GM23248 (cell line): ENCODE results near the gene PCSK5. TPM values are rescaled to one million over a fixed set of nuclear protein-coding genes. Genes with fewer than 3 reads are reported as not detected.

Experiments used
- DNase-seq: peaks from one replicate; pipeline ENCODE4 v3.0.0-alpha.2; 2015
- H2AFZ ChIP-seq: fragments of 200-600 bp; sonication (generic); 2 replicates; pipeline ENCODE4 v1.6.1; 2016; ENCODE audit warnings: antibody characterized with exemption
- H3F3A ChIP-seq: fragments of 200-600 bp; sonication (generic); 2 replicates; pipeline ENCODE4 v1.6.1; 2016; ENCODE audit warnings: mild to moderate bottlenecking, antibody characterized with exemption, mixed run types; ENCODE audit not compliant: insufficient read depth
- H3K27ac ChIP-seq: fragments of 200-600 bp; sonication (generic); 2 replicates; pipeline ENCODE4 v1.5.1; 2016; ENCODE audit warnings: mild to moderate bottlenecking
- H3K27me3 ChIP-seq: fragments of 200-600 bp; sonication (generic); replicated peaks from 2 replicates; pipeline ENCODE4 v1.6.1; 2016; ENCODE audit warnings: mild to moderate bottlenecking; ENCODE audit not compliant: insufficient read depth
- H3K36me3 ChIP-seq: fragments of 200-600 bp; sonication (generic); 2 replicates; pipeline ENCODE4 v1.6.1; 2016; ENCODE audit warnings: low read depth, mild to moderate bottlenecking
- H3K4me1 ChIP-seq: fragments of 200-600 bp; sonication (generic); 2 replicates; pipeline ENCODE4 v1.6.1; 2016; ENCODE audit warnings: mild to moderate bottlenecking; ENCODE audit not compliant: insufficient read depth
- H3K4me2 ChIP-seq: fragments of 200-600 bp; sonication (generic); one replicate; pipeline ENCODE4 v1.6.1; 2016; ENCODE audit warnings: mild to moderate bottlenecking; ENCODE audit not compliant: unreplicated experiment
- H3K4me3 ChIP-seq: fragments of 200-600 bp; sonication (generic); 2 replicates; pipeline ENCODE4 v1.5.1; 2016; ENCODE audit warnings: mild to moderate bottlenecking
- H3K79me2 ChIP-seq: fragments of 200-600 bp; sonication (generic); 2 replicates; pipeline ENCODE4 v1.6.1; 2016; ENCODE audit warnings: mild to moderate bottlenecking; ENCODE audit not compliant: insufficient read depth
- H3K9ac ChIP-seq: fragments of 200-600 bp; sonication (generic); 2 replicates; pipeline ENCODE4 v1.6.1; 2016; ENCODE audit warnings: mild to moderate bottlenecking
- H3K9me2 ChIP-seq: fragments of 200-600 bp; sonication (generic); 2 replicates; pipeline ENCODE4 v1.6.1; 2016; ENCODE audit warnings: mixed run types, mild to moderate bottlenecking, moderate library complexity; ENCODE audit not compliant: insufficient read depth
- H3K9me3 ChIP-seq: fragments of 200-600 bp; sonication (generic); one replicate; pipeline ENCODE4 v1.6.1; 2017; ENCODE audit warnings: low read depth
- H4K20me1 ChIP-seq: fragments of 200-600 bp; sonication (generic); 2 replicates; pipeline ENCODE4 v1.6.0; 2016; ENCODE audit not compliant: insufficient read depth
- EZH2 ChIP-seq: fragments of 200-600 bp; sonication (generic); IDR thresholded peaks from 2 replicates; pipeline ENCODE4 v1.6.1; 2018; ENCODE audit warnings: antibody characterized with exemption, mild to moderate bottlenecking; ENCODE audit not compliant: insufficient read depth, poor library complexity, severe bottlenecking
- EZH2phosphoT487 ChIP-seq: fragments of 200-600 bp; sonication (generic); IDR thresholded peaks from 2 replicates; pipeline ENCODE4 v1.6.1; 2018; ENCODE audit warnings: antibody characterized with exemption, moderate library complexity, mild to moderate bottlenecking, low read depth; ENCODE audit not compliant: insufficient read depth
- WGBS, 2 experiments: methylation state at CpG; one replicate each; pipeline ENCODE4 v1.1.6; 2015 to 2017; ENCODE audit warnings: low lambda C conversion rate in 2 of 2, low coverage in 1 of 2; ENCODE audit errors: missing lambda C conversion rate in 2 of 2; 5-methylcytosine and 5-hydroxymethylcytosine counted together
- in situ Hi-C: fragments of 300-500 bp; cut with MboI; formaldehyde crosslinking; loops from 2 replicates; pipeline ENCODE4 v1.15.0; 2020
- polyA plus RNA-seq: library from polyadenylated mRNA; unstranded; fragments of >200 nt; fragmentation: Nextera tagmentation; extraction: Ambion mirVana; gene quantifications from 2 replicates; pipeline ENCODE4 v1.2.1, GENCODE V29; 2016
- total RNA-seq: library from RNA; depleted of rRNA; stranded (reverse); fragments of >200 nt; shearing (Covaris generic); gene quantifications from 2 replicates; pipeline ENCODE4 v1.2.3, GENCODE V29; 2014

Gene PCSK5
- total and polyA plus RNA-seq, 2 experiments from 2014 or later = 2.3 to 3.9 TPM

DNA sequence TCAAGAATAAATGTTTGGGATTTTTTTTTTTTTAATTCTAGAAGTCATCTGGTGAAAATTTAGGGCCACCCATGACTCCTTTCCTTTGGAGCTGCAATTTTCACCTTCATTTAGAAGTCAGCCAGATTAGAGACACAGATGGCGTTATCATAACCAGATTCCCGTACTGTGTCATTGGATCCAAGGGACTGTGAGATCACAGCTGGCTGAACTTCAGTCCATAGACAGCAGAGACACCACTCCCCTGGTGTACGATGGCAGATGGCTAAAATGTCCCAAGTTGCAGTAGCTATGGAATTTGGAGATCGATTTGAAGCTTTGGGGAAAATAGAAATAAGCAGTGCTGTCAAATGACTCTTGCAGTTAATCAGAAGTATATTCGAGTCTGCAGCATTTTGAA lies 287.5 kb downstream of the PCSK5 start:
- no peak overlapping the region for H3K27ac ChIP-seq
- no peak overlapping the region for H3K9ac ChIP-seq
- in situ Hi-C loops = no loop called here
- H3K4me3 ChIP-seq = no peak overlapping the region
- H4K20me1 ChIP-seq = no peaks in the 10 kb centered on the region
- DNase-seq = no peak
- no peak overlapping the region for H3K4me2 ChIP-seq
- no peaks in the 10 kb centered on the region for H3K36me3 ChIP-seq
- H3K4me1 ChIP-seq = peaks cover 12% of the 10 kb centered on the region
- 45 to 47% methylated on average over 5 of the region's 5 CpGs for WGBS, 2 experiments
- no peaks in the 10 kb centered on the region for H3K9me2 ChIP-seq
- H2AFZ ChIP-seq = no peak overlapping the region
- no peaks in the 10 kb centered on the region; the same call in 1 of the 2 replicates for H3K27me3 ChIP-seq
- no peaks in the 10 kb centered on the region for H3K79me2 ChIP-seq
- TF ChIP-seq EZH2 = no peak
- no peak for TF ChIP-seq EZH2phosphoT487
- no peaks in the 10 kb centered on the region for H3K9me3 ChIP-seq
- H3F3A ChIP-seq = no peaks in the 10 kb centered on the region; the same call in 1 of the 2 replicates

DNA sequence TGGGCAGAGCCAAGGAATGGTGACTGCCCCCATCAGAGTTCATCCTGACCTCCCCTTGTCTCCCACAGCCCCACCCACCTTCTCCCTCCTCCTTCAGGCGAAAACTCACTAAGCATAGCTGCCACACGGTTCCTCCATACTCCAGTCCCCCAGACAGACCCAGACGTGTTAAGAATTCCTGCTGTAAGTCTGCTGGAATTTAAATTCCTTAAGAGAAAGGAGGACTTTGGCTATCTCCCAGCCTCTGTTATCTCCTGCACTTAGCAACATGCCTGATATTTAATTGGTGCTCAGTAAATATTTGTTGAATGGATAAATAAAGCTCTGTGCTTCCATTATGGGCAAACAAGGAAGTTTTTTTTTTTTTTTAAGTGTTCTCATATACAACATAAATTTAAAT lies 290.1 kb downstream of the PCSK5 start:
- Histone ChIP-seq H2AFZ (no peak overlapping the region), H3K9ac (no peak overlapping the region), H3K27ac (no peak overlapping the region; the same call in 1 of the 2 replicates), H4K20me1 (no peaks in the 10 kb centered on the region), H3K4me3 (no peak overlapping the region), H3K4me1 (peaks cover 12% of the 10 kb centered on the region), H3F3A (no peaks in the 10 kb centered on the region; the same call in 1 of the 2 replicates), H3K9me2 (no peaks in the 10 kb centered on the region), H3K36me3 (no peaks in the 10 kb centered on the region), H3K27me3 (no peaks in the 10 kb centered on the region), H3K9me3 (no peaks in the 10 kb centered on the region), H3K4me2 (no peak overlapping the region), H3K79me2 (no peaks in the 10 kb centered on the region)
- in situ Hi-C loops = no loop called here
- WGBS, 2 experiments = 61 to 67% methylated on average over 3 of the region's 3 CpGs
- DNase-seq = peak; percentile 39
- no peak for TF ChIP-seq EZH2phosphoT487
- TF ChIP-seq EZH2 = no peak

DNA sequence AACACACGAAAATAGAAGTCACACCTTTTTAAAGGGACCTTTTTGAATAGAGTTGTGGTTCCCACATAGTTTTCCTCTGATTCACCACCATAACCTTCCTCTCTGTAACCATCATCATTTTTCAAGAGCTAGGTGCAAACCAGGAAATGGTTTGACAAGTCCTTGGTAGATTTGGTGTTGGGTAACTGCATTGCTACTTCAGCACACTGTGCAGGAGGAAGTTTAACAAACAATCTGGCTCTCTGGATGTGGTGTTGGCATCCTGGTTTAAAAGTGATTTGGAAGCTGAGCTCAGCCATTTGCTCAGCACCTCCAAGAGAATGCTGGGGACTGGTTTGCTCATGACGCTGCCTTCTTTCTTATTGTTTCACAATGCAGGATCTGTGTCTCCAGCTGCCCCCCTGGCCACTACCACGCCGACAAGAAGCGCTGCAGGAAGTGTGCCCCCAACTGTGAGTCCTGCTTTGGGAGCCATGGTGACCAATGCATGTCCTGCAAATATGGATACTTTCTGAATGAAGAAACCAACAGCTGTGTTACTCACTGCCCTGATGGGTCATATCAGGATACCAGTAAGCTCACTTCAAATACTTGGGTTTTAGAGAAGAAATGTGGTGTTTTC lies 290.7 kb downstream of the PCSK5 start:
- H3K79me2 ChIP-seq = no peaks in the 10 kb centered on the region
- no peak overlapping the region for H3K4me3 ChIP-seq
- no peaks in the 10 kb centered on the region; the same call in 1 of the 2 replicates for H3F3A ChIP-seq
- 84 to 86% methylated on average over 5 of the region's 5 CpGs for WGBS, 2 experiments
- peak; percentile 68 for DNase-seq
- TF ChIP-seq EZH2phosphoT487 (no peak), EZH2 (no peak)
- no peak overlapping the region for H2AFZ ChIP-seq
- H3K27me3 ChIP-seq = no peaks in the 10 kb centered on the region
- H4K20me1 ChIP-seq = no peaks in the 10 kb centered on the region
- no peaks in the 10 kb centered on the region for H3K9me3 ChIP-seq
- in situ Hi-C loops = no loop called here
- H3K9ac ChIP-seq = no peak overlapping the region
- H3K27ac ChIP-seq = peak overlapping the region; percentile 54
- H3K4me2 ChIP-seq = no peak overlapping the region
- peaks cover 12% of the 10 kb centered on the region for H3K4me1 ChIP-seq
- H3K9me2 ChIP-seq = no peaks in the 10 kb centered on the region
- H3K36me3 ChIP-seq = no peaks in the 10 kb centered on the region

GRCh38 chr9:76181781-76182180 lies 291.3 kb downstream of the PCSK5 start:
- Histone ChIP-seq H3K27me3 (no peaks in the 10 kb centered on the region), H3K4me3 (no peak overlapping the region), H3F3A (no peaks in the 10 kb centered on the region; the same call in 1 of the 2 replicates), H3K36me3 (no peaks in the 10 kb centered on the region), H3K4me2 (no peak overlapping the region), H3K9ac (no peak overlapping the region), H3K9me2 (no peaks in the 10 kb centered on the region), H2AFZ (no peak overlapping the region), H4K20me1 (no peaks in the 10 kb centered on the region), H3K4me1 (peaks cover 12% of the 10 kb centered on the region), H3K27ac (peak overlapping the region; percentile 54), H3K9me3 (no peaks in the 10 kb centered on the region), H3K79me2 (no peaks in the 10 kb centered on the region)
- 97 to 98% methylated on average over 5 of the region's 5 CpGs for whole genome bisulfite sequencing, 2 experiments
- in situ Hi-C loops = no loop called here
- TF ChIP-seq EZH2phosphoT487 (no peak), EZH2 (no peak)
- DNase-seq = no peak

DNA sequence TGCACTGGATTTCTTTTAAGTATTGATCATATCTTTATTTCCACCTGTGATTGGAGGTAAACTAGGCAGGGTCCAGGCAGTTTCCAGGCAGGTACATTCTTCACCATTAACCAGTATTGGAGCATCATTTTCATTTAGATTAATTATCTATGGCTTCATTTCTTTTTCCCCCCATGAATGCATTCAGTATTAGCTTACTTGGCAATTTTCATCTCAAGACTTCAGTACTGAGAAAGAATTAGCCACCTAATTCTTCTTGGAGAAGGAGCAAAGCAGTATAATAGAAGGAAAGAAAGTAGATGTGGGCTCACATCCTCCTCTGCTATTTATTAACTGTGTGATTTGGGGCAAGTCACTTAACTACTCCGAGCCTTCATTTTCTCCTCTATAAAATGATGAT lies 295.0 kb downstream of the PCSK5 start:
- Histone ChIP-seq H2AFZ (no peak overlapping the region), H3K27me3 (no peaks in the 10 kb centered on the region), H4K20me1 (no peaks in the 10 kb centered on the region), H3K4me1 (peaks cover 12% of the 10 kb centered on the region), H3K9ac (no peak overlapping the region), H3K79me2 (no peaks in the 10 kb centered on the region), H3F3A (no peaks in the 10 kb centered on the region; the same call in 1 of the 2 replicates), H3K4me2 (no peak overlapping the region), H3K9me2 (no peaks in the 10 kb centered on the region), H3K27ac (no peak overlapping the region), H3K9me3 (no peaks in the 10 kb centered on the region), H3K36me3 (no peaks in the 10 kb centered on the region), H3K4me3 (no peak overlapping the region)
- in situ Hi-C loops = no loop called here
- WGBS, 2 experiments = 98 to 100% methylated on average over 1 of the region's 1 CpG
- TF ChIP-seq EZH2 (no peak), EZH2phosphoT487 (no peak)
- DNase-seq = no peak
